C4-2B (cell line): Measurements from ENCODE around the gene ALG8.

Experiments
- H3K27ac ChIP-seq: fragments of 450-650 bp; 2 replicates; pipeline ENCODE4 v1.5.1; 2017
- ZFX ChIP-seq: fragments of 450-650 bp; IDR thresholded peaks from 2 replicates; pipeline ENCODE4 v1.6.1; 2017
- TF ChIP-seq, protein P1 (sequence below): fragments of 450-650 bp; conservative IDR thresholded peaks from 2 replicates; pipeline ENCODE4 v1.5.1; 2017; ENCODE audit warnings: mild to moderate bottlenecking

ALG8 gene

DNA sequence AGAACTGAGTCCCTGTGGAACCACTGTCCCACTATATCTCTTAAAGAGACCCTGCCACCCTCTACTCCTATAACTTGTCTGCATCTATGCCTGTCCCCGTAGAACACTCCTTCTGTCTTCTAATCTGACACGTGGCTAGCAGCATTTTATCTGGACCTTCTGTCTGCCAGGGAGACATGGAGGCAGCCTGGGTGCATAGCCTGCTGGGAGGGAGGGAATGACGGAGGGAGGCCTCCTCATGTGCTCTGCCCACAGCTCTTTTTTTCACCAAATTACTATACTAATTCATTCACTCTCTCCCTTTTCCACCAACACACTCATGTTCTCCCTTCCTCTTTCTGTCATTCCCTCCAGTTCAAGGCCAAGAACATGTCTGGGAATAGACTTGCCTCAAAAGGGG is 83.3 kb downstream of the ALG8 start:
- no peak for TF ChIP-seq ZFX
- TF ChIP-seq, protein P1, sequence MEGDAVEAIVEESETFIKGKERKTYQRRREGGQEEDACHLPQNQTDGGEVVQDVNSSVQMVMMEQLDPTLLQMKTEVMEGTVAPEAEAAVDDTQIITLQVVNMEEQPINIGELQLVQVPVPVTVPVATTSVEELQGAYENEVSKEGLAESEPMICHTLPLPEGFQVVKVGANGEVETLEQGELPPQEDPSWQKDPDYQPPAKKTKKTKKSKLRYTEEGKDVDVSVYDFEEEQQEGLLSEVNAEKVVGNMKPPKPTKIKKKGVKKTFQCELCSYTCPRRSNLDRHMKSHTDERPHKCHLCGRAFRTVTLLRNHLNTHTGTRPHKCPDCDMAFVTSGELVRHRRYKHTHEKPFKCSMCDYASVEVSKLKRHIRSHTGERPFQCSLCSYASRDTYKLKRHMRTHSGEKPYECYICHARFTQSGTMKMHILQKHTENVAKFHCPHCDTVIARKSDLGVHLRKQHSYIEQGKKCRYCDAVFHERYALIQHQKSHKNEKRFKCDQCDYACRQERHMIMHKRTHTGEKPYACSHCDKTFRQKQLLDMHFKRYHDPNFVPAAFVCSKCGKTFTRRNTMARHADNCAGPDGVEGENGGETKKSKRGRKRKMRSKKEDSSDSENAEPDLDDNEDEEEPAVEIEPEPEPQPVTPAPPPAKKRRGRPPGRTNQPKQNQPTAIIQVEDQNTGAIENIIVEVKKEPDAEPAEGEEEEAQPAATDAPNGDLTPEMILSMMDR: no peak
- H3K27ac ChIP-seq: no peak overlapping the region

DNA sequence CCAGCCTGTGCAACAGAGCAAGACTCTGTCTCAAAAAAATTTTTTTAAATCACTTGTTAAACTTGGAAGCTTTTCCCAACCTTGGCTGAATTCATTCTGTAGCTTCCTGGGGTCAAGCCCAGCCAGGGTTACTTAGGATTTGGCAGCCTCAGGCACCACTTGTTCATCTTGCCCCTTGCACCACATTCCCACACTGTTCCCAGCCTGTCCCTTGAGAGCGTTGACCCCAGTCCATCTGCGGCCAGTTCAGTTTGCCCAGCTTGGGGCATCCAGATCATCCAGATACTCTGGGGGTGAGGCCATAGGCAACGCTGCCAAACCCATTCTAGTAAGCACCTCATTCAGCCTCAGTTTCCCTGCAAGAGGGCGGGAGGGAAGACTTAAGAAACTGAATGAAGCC is 84.5 kb downstream of the ALG8 start:
- TF ChIP-seq ZFX: no peak
- TF ChIP-seq, protein P1: no peak
- no peak overlapping the region for H3K27ac ChIP-seq

DNA sequence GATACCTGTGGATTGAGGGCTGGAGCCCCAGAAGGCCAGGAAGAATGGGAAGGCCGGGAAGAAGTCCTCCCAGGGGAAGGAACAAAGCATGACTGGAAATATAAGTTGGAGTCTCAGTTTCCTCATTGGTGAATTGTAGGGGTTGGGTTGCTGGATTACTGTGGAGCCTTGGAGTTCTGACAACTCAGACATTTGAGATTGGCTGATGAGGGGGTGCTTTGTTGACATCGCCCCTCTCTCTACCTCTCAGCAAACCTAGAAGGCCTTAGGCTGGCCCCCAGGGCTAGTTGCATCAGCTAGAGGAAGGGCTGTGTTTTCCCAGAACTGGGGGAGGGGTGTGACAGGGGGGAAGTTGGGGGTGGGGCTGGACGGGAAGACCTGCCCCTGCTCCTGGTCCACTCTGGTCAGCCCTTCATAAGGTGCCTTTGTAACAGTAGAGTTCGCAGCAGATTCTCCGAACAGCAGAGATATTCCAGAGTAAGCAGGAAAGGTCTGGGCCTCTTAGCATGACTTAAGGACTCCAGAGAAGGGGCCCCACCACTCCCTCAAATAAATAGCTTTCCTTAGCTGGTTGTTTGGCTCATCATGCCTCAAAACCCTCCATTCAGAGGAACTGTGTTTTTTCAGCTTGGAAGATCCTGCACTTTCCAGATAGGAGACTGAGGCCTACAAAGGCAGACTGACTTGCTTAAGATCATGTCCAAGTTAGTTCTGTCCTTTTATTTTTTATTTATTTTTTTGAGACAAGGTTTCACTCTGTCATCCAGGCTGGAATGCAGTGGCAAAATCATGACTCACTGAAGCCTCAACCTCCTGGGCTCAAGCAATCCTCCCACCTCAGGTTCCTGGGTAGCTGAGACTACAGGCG is 88.2 kb downstream of the ALG8 start:
- no peak overlapping the region for H3K27ac ChIP-seq
- TF ChIP-seq ZFX: no peak
- TF ChIP-seq, protein P1: no peak
